GM12878 (cell line): ENCODE data around the gene APOLD1. TPM values are rescaled to one million over a fixed set of nuclear protein-coding genes. Genes with fewer than 3 reads are reported as not detected.
A peak's percentile ranks its signal among the peaks of the same experiment; 100 is the strongest.

ENCODE experiments used
- BMI1 ChIP-seq: fragments of 450-650 bp; IDR thresholded peaks from 2 replicates; pipeline ENCODE4 v1.6.1; 2016; ENCODE audit warnings: mild to moderate bottlenecking, moderate library complexity, borderline replicate concordance
- CBX5 ChIP-seq: sonication (generic); IDR thresholded peaks from 2 replicates; pipeline ENCODE4 v1.6.1; 2016; ENCODE audit warnings: low read depth, moderate library complexity, mild to moderate bottlenecking, inconsistent platforms
- ESRRA ChIP-seq: IDR thresholded peaks from 2 replicates; pipeline ENCODE4 v1.6.1; 2012; ENCODE audit warnings: mild to moderate bottlenecking, low read length, improper control_type of control experiment
- FOS ChIP-seq: IDR thresholded peaks from 3 replicates; pipeline ENCODE4 v1.6.1; 2011; ENCODE audit warnings: borderline replicate concordance; ENCODE audit not compliant: insufficient read length; ENCODE audit errors: extremely low read depth
- KDM1A ChIP-seq: fragments of 200-600 bp; sonication (generic); IDR thresholded peaks from 2 replicates; pipeline ENCODE4 v1.6.1; 2016; ENCODE audit warnings: borderline replicate concordance
- MTA2 ChIP-seq: fragments of 450-650 bp; IDR thresholded peaks from 2 replicates; pipeline ENCODE4 v1.6.1; 2016; ENCODE audit warnings: low read depth, mild to moderate bottlenecking, moderate library complexity
- NFYA ChIP-seq: IDR thresholded peaks from 2 replicates; pipeline ENCODE4 v1.6.1; 2011; ENCODE audit warnings: low read depth, mild to moderate bottlenecking, low read length, improper control_type of control experiment, borderline replicate concordance
- SMARCA5 ChIP-seq: fragments of 450-650 bp; IDR thresholded peaks from 2 replicates; pipeline ENCODE4 v1.6.1; 2017; ENCODE audit warnings: mild to moderate bottlenecking
- STAT3 ChIP-seq: IDR thresholded peaks from 2 replicates; pipeline ENCODE4 v1.6.1; 2011; ENCODE audit warnings: low read depth, low read length, improper control_type of control experiment
- TCF12 ChIP-seq: IDR thresholded peaks from 2 replicates; pipeline ENCODE4 v1.6.1; 2011; ENCODE audit warnings: low read depth, mild to moderate bottlenecking, low read length
- YY1 ChIP-seq: IDR thresholded peaks from 2 replicates; pipeline ENCODE4 v1.6.1; 2011; ENCODE audit warnings: low read depth, mild to moderate bottlenecking, low read length
- ZBED1 ChIP-seq: IDR thresholded peaks from 2 replicates; pipeline ENCODE4 v1.6.1; 2016; ENCODE audit warnings: borderline replicate concordance
- ZZZ3 ChIP-seq: IDR thresholded peaks from 2 replicates; pipeline ENCODE4 v1.6.1; 2011; ENCODE audit warnings: low read depth; ENCODE audit not compliant: control insufficient read depth, insufficient read length
- polyA plus RNA-seq, 11 experiments: library from polyadenylated mRNA; depleted of rRNA in 4 of 11; unstranded in 6 of 11; stranded (reverse) in 5 of 11; fragments of >200 nt; fragmentation: Nextera tagmentation in 4 of 11; fragmentation: Illumina TruSeq in 1 of 11; extraction: Ambion mirVana in 4 of 11; extraction: Trizol in 1 of 11; gene quantifications; 1 replicate in 1 of 11; 2 replicates in 10 of 11; pipeline versions ENCODE4 v1.2.1 to v1.2.3, GENCODE V29; 2011 to 2016; ENCODE audit warnings: inconsistent platforms in 2 of 11, missing spikeins in 2 of 11, low read depth in 1 of 11
- total RNA-seq, 4 experiments: library from RNA; depleted of rRNA in 3 of 4; stranded (reverse); fragments of >200 nt in 3 of 4; fragmentation: Illumina TruSeq in 1 of 4; extraction: Trizol in 1 of 4; gene quantifications; 2 replicates each; pipeline versions ENCODE4 v1.2.1 to v1.2.3, GENCODE V29; 2013 to 2021
- TF ChIP-seq, protein P1 (sequence below), 3 experiments: IDR thresholded peaks in 2 of 3; conservative IDR thresholded peaks in 1 of 3; 2 replicates each; pipeline ENCODE4 v1.5.1; 2011; ENCODE audit warnings: low read depth in 3 of 3, low read length in 3 of 3, mild to moderate bottlenecking in 3 of 3, control low read depth in 2 of 3, moderate library complexity in 2 of 3, inconsistent platforms in 1 of 3, mixed read lengths in 1 of 3; ENCODE audit not compliant: control insufficient read depth in 2 of 3, insufficient read depth in 1 of 3; ENCODE audit errors: extremely low read depth in 1 of 3
- TF ChIP-seq, protein P2 (sequence below): IDR thresholded peaks from 2 replicates; pipeline ENCODE4 v1.6.1; 2012; ENCODE audit warnings: mild to moderate bottlenecking, low read depth, low read length
- TF ChIP-seq, protein P3 (sequence below): IDR thresholded peaks from 2 replicates; pipeline ENCODE4 v1.6.1; 2011; ENCODE audit warnings: low read depth, mild to moderate bottlenecking, low read length, moderate library complexity, borderline replicate concordance; ENCODE audit errors: extremely low read depth
- TF ChIP-seq, protein P4 (sequence below): fragments of 450-650 bp; IDR thresholded peaks from 2 replicates; pipeline ENCODE4 v1.6.1; 2017; ENCODE audit warnings: mild to moderate bottlenecking, moderate library complexity
- TF ChIP-seq, protein P5 (sequence below): fragments of 450-650 bp; IDR thresholded peaks from 2 replicates; pipeline ENCODE4 v1.6.1; 2014; ENCODE audit warnings: mild to moderate bottlenecking

APOLD1 gene
- total and polyA plus RNA-seq, 10 of the 15 experiments (the other 5 are each of a cell fraction or from before 2014, with no cell fraction given): 1.1 to 8.9 (median 4.2) TPM

DNA sequence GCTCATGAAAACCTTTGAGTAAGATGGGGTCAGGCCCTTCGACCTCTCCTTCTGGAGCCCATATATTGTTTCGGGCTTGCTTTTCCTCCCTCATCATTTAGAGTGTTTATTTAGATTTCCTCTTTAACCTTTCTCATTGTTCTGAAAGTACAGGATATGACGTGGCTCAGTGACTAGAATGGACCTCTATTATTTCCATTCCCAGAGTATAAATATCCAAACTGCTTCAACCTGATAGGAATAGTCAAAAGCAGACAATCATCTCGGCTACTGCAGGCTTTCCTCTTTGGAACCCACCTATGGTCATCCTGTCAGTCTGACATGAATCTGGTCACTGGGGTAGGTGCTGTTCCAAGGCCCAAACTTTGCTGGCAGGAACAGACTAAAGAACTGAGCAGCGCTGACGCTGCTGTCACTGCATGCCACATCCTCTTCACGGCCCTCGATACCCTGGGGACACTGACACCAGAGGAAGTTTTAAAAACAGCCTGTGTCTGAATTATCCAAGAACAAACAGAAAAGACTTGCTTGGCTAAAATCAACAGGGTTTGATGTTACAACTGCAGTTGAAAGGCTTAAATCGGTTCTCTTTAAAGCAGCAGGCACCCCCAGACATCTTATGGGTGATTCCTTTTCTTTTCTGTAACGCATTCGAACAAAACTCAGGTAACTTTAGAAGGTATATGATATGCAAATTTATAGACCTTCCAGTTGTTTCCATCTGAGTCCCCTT is 22.7 kb downstream of the APOLD1 start (continued):
- TF ChIP-seq, protein P1, sequence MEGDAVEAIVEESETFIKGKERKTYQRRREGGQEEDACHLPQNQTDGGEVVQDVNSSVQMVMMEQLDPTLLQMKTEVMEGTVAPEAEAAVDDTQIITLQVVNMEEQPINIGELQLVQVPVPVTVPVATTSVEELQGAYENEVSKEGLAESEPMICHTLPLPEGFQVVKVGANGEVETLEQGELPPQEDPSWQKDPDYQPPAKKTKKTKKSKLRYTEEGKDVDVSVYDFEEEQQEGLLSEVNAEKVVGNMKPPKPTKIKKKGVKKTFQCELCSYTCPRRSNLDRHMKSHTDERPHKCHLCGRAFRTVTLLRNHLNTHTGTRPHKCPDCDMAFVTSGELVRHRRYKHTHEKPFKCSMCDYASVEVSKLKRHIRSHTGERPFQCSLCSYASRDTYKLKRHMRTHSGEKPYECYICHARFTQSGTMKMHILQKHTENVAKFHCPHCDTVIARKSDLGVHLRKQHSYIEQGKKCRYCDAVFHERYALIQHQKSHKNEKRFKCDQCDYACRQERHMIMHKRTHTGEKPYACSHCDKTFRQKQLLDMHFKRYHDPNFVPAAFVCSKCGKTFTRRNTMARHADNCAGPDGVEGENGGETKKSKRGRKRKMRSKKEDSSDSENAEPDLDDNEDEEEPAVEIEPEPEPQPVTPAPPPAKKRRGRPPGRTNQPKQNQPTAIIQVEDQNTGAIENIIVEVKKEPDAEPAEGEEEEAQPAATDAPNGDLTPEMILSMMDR (IDR thresholded peaks at IDR 0.05 in 2 of 3, conservative IDR thresholded peaks at IDR 0.05 in 1 of 3; ENCODE audit: control insufficient read depth in 2 of 3, extremely low read depth in 1 of 3, insufficient read depth in 1 of 3, low read depth in 3 of 3, low read length in 3 of 3): no peak
- TF ChIP-seq SMARCA5 (0 out of 2 replicates have a peak, but pooled peaks have one; percentile 55), NFYA (no peak), ZZZ3 (no peak), CBX5 (no peak), BMI1 (no peak), TCF12 (0 out of 2 replicates have a peak, but pooled peaks have one; percentile 10), FOS (no peak), ZBED1 (no peak; the same call in 1 of the 2 replicates), ESRRA (no peak), STAT3 (no peak), KDM1A (no peak), YY1 (0 out of 2 replicates have a peak, but pooled peaks have one; percentile 11), MTA2 (peak; percentile 26; the same call in 1 of the 2 replicates)
- TF ChIP-seq, protein P2, sequence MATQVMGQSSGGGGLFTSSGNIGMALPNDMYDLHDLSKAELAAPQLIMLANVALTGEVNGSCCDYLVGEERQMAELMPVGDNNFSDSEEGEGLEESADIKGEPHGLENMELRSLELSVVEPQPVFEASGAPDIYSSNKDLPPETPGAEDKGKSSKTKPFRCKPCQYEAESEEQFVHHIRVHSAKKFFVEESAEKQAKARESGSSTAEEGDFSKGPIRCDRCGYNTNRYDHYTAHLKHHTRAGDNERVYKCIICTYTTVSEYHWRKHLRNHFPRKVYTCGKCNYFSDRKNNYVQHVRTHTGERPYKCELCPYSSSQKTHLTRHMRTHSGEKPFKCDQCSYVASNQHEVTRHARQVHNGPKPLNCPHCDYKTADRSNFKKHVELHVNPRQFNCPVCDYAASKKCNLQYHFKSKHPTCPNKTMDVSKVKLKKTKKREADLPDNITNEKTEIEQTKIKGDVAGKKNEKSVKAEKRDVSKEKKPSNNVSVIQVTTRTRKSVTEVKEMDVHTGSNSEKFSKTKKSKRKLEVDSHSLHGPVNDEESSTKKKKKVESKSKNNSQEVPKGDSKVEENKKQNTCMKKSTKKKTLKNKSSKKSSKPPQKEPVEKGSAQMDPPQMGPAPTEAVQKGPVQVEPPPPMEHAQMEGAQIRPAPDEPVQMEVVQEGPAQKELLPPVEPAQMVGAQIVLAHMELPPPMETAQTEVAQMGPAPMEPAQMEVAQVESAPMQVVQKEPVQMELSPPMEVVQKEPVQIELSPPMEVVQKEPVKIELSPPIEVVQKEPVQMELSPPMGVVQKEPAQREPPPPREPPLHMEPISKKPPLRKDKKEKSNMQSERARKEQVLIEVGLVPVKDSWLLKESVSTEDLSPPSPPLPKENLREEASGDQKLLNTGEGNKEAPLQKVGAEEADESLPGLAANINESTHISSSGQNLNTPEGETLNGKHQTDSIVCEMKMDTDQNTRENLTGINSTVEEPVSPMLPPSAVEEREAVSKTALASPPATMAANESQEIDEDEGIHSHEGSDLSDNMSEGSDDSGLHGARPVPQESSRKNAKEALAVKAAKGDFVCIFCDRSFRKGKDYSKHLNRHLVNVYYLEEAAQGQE: no peak
- TF ChIP-seq, protein P3, sequence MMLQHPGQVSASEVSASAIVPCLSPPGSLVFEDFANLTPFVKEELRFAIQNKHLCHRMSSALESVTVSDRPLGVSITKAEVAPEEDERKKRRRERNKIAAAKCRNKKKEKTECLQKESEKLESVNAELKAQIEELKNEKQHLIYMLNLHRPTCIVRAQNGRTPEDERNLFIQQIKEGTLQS: no peak
- TF ChIP-seq, protein P4, sequence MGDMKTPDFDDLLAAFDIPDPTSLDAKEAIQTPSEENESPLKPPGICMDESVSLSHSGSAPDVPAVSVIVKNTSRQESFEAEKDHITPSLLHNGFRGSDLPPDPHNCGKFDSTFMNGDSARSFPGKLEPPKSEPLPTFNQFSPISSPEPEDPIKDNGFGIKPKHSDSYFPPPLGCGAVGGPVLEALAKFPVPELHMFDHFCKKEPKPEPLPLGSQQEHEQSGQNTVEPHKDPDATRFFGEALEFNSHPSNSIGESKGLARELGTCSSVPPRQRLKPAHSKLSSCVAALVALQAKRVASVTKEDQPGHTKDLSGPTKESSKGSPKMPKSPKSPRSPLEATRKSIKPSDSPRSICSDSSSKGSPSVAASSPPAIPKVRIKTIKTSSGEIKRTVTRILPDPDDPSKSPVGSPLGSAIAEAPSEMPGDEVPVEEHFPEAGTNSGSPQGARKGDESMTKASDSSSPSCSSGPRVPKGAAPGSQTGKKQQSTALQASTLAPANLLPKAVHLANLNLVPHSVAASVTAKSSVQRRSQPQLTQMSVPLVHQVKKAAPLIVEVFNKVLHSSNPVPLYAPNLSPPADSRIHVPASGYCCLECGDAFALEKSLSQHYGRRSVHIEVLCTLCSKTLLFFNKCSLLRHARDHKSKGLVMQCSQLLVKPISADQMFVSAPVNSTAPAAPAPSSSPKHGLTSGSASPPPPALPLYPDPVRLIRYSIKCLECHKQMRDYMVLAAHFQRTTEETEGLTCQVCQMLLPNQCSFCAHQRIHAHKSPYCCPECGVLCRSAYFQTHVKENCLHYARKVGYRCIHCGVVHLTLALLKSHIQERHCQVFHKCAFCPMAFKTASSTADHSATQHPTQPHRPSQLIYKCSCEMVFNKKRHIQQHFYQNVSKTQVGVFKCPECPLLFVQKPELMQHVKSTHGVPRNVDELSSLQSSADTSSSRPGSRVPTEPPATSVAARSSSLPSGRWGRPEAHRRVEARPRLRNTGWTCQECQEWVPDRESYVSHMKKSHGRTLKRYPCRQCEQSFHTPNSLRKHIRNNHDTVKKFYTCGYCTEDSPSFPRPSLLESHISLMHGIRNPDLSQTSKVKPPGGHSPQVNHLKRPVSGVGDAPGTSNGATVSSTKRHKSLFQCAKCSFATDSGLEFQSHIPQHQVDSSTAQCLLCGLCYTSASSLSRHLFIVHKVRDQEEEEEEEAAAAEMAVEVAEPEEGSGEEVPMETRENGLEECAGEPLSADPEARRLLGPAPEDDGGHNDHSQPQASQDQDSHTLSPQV: 0 out of 2 replicates have a peak, but pooled peaks have one; percentile 21
- TF ChIP-seq, protein P5, sequence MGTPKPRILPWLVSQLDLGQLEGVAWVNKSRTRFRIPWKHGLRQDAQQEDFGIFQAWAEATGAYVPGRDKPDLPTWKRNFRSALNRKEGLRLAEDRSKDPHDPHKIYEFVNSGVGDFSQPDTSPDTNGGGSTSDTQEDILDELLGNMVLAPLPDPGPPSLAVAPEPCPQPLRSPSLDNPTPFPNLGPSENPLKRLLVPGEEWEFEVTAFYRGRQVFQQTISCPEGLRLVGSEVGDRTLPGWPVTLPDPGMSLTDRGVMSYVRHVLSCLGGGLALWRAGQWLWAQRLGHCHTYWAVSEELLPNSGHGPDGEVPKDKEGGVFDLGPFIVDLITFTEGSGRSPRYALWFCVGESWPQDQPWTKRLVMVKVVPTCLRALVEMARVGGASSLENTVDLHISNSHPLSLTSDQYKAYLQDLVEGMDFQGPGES: no peak
